Renal pelvis (tissue), 12 donors: ENCODE data around the gene MED13. TPM values are rescaled to one million over a fixed set of nuclear protein-coding genes. Genes with fewer than 3 reads are reported as not detected.

Source experiments
- DNase-seq: peaks from one replicate; pipeline ENCODE4 v3.0.0-alpha.2; 2013
- long read RNA-seq, 16 experiments: transcript quantifications; one replicate each; lab custom pipeline, GENCODE V29; 2026
- polyA plus RNA-seq, 3 donors: library from polyadenylated mRNA; unstranded; fragments of 120-200 nt; gene quantifications; one replicate each; pipeline ENCODE4 v1.2.1, GENCODE V29; 2013; ENCODE audit not compliant: insufficient read length in 3 of 3

Gene MED13
- 10 to 100 TPM; 43.4 to 49.4 (median 43.5) TPM for polyA plus RNA-seq
- long read RNA-seq, donor 1: 0 reads
- long read RNA-seq, donor 2: 0 reads
- long read RNA-seq, donor 3: 0 reads
- long read RNA-seq, donor 4: 0 reads
- long read RNA-seq, donor 5: 0 reads
- long read RNA-seq, donor 6, full-length matches to known transcripts: 1 of 6 reads
- long read RNA-seq, donor 6, partial matches to known transcripts: 5 of 6 reads
- long read RNA-seq, donor 6, other reads (novel, unspliced or antisense): 0 of 6 reads
- long read RNA-seq, donor 7, partial matches to known transcripts: 0 of 1 reads
- long read RNA-seq, donor 7, other reads (novel, unspliced or antisense): 0 of 1 reads
- long read RNA-seq, donor 8: 0 reads
- long read RNA-seq, donor 9, partial matches to known transcripts: 5 of 5 reads
- long read RNA-seq, donor 9, other reads (novel, unspliced or antisense): 0 of 5 reads
- long read RNA-seq, donor 10, partial matches to known transcripts: 7 of 8 reads
- long read RNA-seq, donor 10, other reads (novel, unspliced or antisense): 0 of 8 reads
- long read RNA-seq, donor 11, full-length matches to known transcripts: 1 of 1 reads
- long read RNA-seq, donor 11, partial matches to known transcripts: 0 of 1 reads
- long read RNA-seq, donor 11, other reads (novel, unspliced or antisense): 0 of 1 reads
- long read RNA-seq, donor 12, partial matches to known transcripts: 0 of 1 reads
- long read RNA-seq, donor 12, other reads (novel, unspliced or antisense): 0 of 1 reads
- long read RNA-seq, donor 13: 0 reads
- long read RNA-seq, donor 14: 0 reads
- long read RNA-seq, donor 15: 0 reads
- long read RNA-seq, donor 16: 0 reads

- DNase-seq: peak; percentile 35
Measured at GRCh38 chr17:62064791-62065563, at the start of gene MED13. MED13 (minus strand) TSS chr17:62065278; CDS start chr17:62065205, 73 bp downstream.

- no peak for DNase-seq
Measured at GRCh38 chr17:62112229-62112628, 47.2 kb upstream of the MED13 start.

GRCh38 chr17:62111562-62112171 is 46.6 kb upstream of the MED13 start:
- no peak for DNase-seq

- DNase-seq: no peak
Measured at GRCh38 chr17:62110923-62111484, 45.9 kb upstream of the MED13 start.

- DNase-seq: no peak
Measured at GRCh38 chr17:62109924-62110323, 44.8 kb upstream of the MED13 start.

- peak; percentile 41 for DNase-seq
Measured at GRCh38 chr17:62109378-62109902, 44.4 kb upstream of the MED13 start.

GRCh38 chr17:62105861-62106260 is 40.8 kb upstream of the MED13 start:
- no peak for DNase-seq

GRCh38 chr17:62105357-62105756 is 40.3 kb upstream of the MED13 start:
- no peak for DNase-seq

GRCh38 chr17:62101515-62101914 is 36.4 kb upstream of the MED13 start:
- DNase-seq: no peak

GRCh38 chr17:62101090-62101489 is 36.0 kb upstream of the MED13 start:
- no peak for DNase-seq

- no peak for DNase-seq
Measured at GRCh38 chr17:62100055-62100454, 35.0 kb upstream of the MED13 start.

- no peak for DNase-seq
Measured at GRCh38 chr17:62099532-62099931, 34.5 kb upstream of the MED13 start.

- DNase-seq: no peak
Measured at GRCh38 chr17:62098623-62099231, 33.6 kb upstream of the MED13 start.

GRCh38 chr17:62096401-62096670 is 31.3 kb upstream of the MED13 start:
- no peak for DNase-seq

- no peak for DNase-seq
Measured at GRCh38 chr17:62094175-62094574, 29.1 kb upstream of the MED13 start.

GRCh38 chr17:62093188-62094155 is 28.4 kb upstream of the MED13 start:
- no peak for DNase-seq

- DNase-seq: no peak
Measured at GRCh38 chr17:62092784-62093183, 27.7 kb upstream of the MED13 start.

- no peak for DNase-seq
Measured at GRCh38 chr17:62091804-62092203, 26.7 kb upstream of the MED13 start.

GRCh38 chr17:62090868-62091267 is 25.8 kb upstream of the MED13 start:
- DNase-seq: no peak
